Measurements from ENCODE around the gene CSNK1A1. TPM values are rescaled to one million over a fixed set of nuclear protein-coding genes. Genes with fewer than 3 reads are reported as not detected.

The CSNK1A1 gene
- total RNA-seq, 4 donors from 2014 or later: 273 to 365 (median 320) TPM

GRCh38 chr5:149549461-149550267 lies 1.6 kb downstream of the CSNK1A1 start:
- WGBS: 1% methylated on average over 25 of the region's 25 CpGs
- DNase-seq (ENCODE audit: low spot score in 2 of 2): peak in 1 of 2 donors; percentile 73
- no peaks in the 10 kb centered on the region for H3K9me3 ChIP-seq
- peaks cover 19% of the 10 kb centered on the region for H3K36me3 ChIP-seq
- peak overlapping the region; percentile 78 for H3K4me3 ChIP-seq
- peak overlapping the region; percentile 99 for H3K27ac ChIP-seq
- TF ChIP-seq POLR2A (IDR thresholded peaks at IDR 0.05) (no peak), EP300 (IDR thresholded peaks at IDR 0.05) (no peak), POLR2AphosphoS5 (IDR thresholded peaks at IDR 0.05) (peak in 1 of 3 donors; percentile 2)
- TF ChIP-seq, protein P1, sequence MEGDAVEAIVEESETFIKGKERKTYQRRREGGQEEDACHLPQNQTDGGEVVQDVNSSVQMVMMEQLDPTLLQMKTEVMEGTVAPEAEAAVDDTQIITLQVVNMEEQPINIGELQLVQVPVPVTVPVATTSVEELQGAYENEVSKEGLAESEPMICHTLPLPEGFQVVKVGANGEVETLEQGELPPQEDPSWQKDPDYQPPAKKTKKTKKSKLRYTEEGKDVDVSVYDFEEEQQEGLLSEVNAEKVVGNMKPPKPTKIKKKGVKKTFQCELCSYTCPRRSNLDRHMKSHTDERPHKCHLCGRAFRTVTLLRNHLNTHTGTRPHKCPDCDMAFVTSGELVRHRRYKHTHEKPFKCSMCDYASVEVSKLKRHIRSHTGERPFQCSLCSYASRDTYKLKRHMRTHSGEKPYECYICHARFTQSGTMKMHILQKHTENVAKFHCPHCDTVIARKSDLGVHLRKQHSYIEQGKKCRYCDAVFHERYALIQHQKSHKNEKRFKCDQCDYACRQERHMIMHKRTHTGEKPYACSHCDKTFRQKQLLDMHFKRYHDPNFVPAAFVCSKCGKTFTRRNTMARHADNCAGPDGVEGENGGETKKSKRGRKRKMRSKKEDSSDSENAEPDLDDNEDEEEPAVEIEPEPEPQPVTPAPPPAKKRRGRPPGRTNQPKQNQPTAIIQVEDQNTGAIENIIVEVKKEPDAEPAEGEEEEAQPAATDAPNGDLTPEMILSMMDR (IDR thresholded peaks at IDR 0.05): no peak
- H3K4me1 ChIP-seq: peaks cover 55% of the 10 kb centered on the region
- H3K27me3 ChIP-seq: no peaks in the 10 kb centered on the region

DNA sequence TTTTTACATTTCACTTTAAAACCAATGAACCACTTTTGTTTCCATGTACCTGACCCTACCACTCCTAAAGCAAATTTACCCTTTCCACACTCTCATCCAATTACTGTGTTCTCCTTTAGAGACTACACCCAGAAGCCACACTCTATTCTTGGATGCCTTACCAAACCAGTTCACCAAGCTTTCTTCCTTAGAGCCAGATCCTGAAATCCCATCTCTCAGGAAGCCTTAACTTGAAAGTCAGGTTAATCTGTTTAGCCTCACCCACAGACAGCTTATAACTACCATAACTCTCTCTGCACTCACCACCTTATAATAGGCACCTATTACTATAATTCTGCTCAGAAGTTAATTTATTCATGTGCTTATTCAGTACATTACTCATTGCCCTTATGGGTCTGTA lies 4.3 kb downstream of the CSNK1A1 start:
- H3K4me3 ChIP-seq: peak overlapping the region; percentile 78
- TF ChIP-seq POLR2AphosphoS5 (IDR thresholded peaks at IDR 0.05): peak in 2 of 3 donors; percentile 41 to 73
- TF ChIP-seq, protein P1 (IDR thresholded peaks at IDR 0.05): no peak
- peaks cover 72% of the 10 kb centered on the region for H3K4me1 ChIP-seq
- no peak for DNase-seq (ENCODE audit: low spot score in 2 of 2)
- peaks cover 19% of the 10 kb centered on the region for H3K36me3 ChIP-seq
- no peaks in the 10 kb centered on the region for H3K27me3 ChIP-seq
- peak overlapping the region; percentile 99 for H3K27ac ChIP-seq
- H3K9me3 ChIP-seq: no peaks in the 10 kb centered on the region

DNA sequence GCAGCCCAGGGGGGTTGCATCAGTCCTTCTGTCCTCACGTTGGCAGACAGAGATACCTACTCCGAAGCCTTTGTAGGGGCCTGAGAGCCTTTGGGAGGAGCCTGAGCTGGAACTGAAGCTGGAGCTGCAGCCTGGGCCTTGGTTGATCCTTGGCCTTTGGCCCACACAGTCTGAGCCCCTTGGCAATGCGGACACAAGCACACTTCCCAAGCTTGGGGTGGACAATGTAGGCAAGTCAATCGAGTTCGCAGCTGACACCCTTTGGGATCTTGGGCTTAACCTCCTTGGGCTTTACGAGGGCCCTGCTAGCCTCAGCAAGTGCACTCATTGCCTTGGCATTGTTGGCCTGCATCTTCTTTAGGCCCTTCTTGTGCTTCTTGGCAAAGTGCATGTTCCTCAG lies 5.9 kb downstream of the CSNK1A1 start:
- Histone ChIP-seq H3K4me1 (peaks cover 85% of the 10 kb centered on the region), H3K9me3 (no peaks in the 10 kb centered on the region), H3K4me3 (no peak overlapping the region), H3K36me3 (peaks cover 19% of the 10 kb centered on the region), H3K27me3 (no peaks in the 10 kb centered on the region), H3K27ac (no peak overlapping the region)
- peak in 1 of 2 donors; percentile 59 for DNase-seq (ENCODE audit: low spot score in 2 of 2)
- TF ChIP-seq EP300 (IDR thresholded peaks at IDR 0.05) (no peak), POLR2AphosphoS5 (IDR thresholded peaks at IDR 0.05) (no peak), POLR2A (IDR thresholded peaks at IDR 0.05) (no peak)
- TF ChIP-seq, protein P1 (IDR thresholded peaks at IDR 0.05): no peak
- WGBS: 88% methylated on average over 6 of the region's 6 CpGs

DNA sequence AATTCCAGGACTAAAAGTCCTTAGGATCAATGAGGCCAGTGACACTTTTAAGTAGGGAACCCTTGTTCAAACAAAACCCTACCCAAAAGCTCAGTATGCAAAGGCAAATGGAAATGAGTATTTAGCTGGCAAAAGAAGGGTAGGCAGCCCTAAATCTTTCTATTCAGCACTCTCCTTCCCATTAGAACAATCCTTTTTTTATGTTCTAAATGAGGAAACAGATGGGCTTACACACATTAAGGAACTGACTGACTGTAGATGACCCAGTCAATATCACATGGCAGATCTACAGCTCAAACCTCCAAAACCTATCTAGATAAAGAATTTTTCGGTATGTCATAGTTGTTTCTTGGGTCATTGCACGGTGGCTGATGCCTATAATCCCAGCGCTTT lies 7.2 kb downstream of the CSNK1A1 start:
- Histone ChIP-seq H3K27me3 (no peaks in the 10 kb centered on the region), H3K27ac (peak overlapping the region; percentile 54), H3K9me3 (no peaks in the 10 kb centered on the region), H3K4me3 (peak overlapping the region; percentile 3), H3K36me3 (peaks cover 19% of the 10 kb centered on the region), H3K4me1 (peaks cover 95% of the 10 kb centered on the region)
- TF ChIP-seq POLR2A (IDR thresholded peaks at IDR 0.05) (no peak), EP300 (IDR thresholded peaks at IDR 0.05) (no peak), POLR2AphosphoS5 (IDR thresholded peaks at IDR 0.05) (no peak)
- TF ChIP-seq, protein P1 (IDR thresholded peaks at IDR 0.05): no peak
- WGBS: 63% methylated on average over 3 of the region's 3 CpGs
- no peak for DNase-seq (ENCODE audit: low spot score in 2 of 2)

DNA sequence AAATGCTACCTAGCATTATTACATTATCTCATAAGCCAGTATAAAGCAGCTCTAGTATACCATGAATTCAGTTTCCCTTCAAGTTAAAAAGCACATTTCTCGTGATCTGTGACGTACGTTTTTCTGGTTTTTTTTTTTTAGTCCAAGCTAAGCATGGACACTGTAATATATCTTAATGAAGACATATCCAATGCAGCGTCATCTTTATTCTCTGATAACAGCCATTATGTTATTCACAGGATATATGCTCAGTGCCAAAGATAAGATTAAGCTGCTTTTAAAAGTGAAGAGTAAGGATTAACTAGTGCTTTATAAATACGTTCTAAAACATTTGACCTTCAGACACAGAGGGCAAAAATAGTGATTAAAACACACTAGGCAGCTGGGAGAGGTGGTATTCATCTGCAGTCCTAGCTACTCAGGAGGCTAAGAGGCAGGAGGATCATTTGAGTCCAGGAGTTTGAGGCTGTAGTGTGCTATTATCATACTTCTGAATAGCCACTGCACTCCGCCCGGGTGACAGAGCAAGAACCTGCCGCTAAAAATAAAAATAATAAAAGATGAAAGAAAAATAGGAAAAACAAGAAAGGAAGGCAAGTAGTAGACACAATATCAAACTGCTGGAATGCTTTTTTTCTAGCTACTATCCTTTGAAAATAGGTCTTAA lies 7.7 kb downstream of the CSNK1A1 start:
- TF ChIP-seq EP300 (IDR thresholded peaks at IDR 0.05) (no peak), POLR2AphosphoS5 (IDR thresholded peaks at IDR 0.05) (no peak), POLR2A (IDR thresholded peaks at IDR 0.05) (no peak)
- TF ChIP-seq, protein P1 (IDR thresholded peaks at IDR 0.05): no peak
- Histone ChIP-seq H3K27ac (peak overlapping the region; percentile 54), H3K4me3 (peak overlapping the region; percentile 3), H3K9me3 (no peaks in the 10 kb centered on the region), H3K27me3 (no peaks in the 10 kb centered on the region), H3K36me3 (peaks cover 16% of the 10 kb centered on the region), H3K4me1 (peaks cover 90% of the 10 kb centered on the region)
- WGBS: 37% methylated on average over 8 of the region's 8 CpGs
- no peak for DNase-seq (ENCODE audit: low spot score in 2 of 2)
